Osteoblast (primary cell): ENCODE data around the gene VTI1A. TPM values are rescaled to one million over a fixed set of nuclear protein-coding genes. Genes with fewer than 3 reads are reported as not detected.

Experiments used
- DNase-seq: peaks from one replicate; pipeline ENCODE4 v3.0.0; 2011; ENCODE audit warnings: low spot score, mixed read lengths; ENCODE audit not compliant: insufficient read length; ENCODE audit errors: missing footprints
- H2AFZ ChIP-seq: 2 replicates; pipeline ENCODE4 v1.6.0; 2011; ENCODE audit warnings: mild to moderate bottlenecking, low read length
- H3K27ac ChIP-seq: 2 replicates; pipeline ENCODE4 v1.5.1; 2011; ENCODE audit warnings: mild to moderate bottlenecking, low read depth, low read length, moderate library complexity
- H3K27me3 ChIP-seq: 2 replicates; pipeline ENCODE4 v1.6.0; 2012; ENCODE audit warnings: mild to moderate bottlenecking, control low read depth, inconsistent platforms, low read length, moderate library complexity; ENCODE audit not compliant: insufficient read depth
- H3K36me3 ChIP-seq: 2 replicates; pipeline ENCODE4 v1.5.1; 2011; ENCODE audit warnings: mild to moderate bottlenecking, low read length, control low read depth, moderate library complexity; ENCODE audit not compliant: insufficient read depth
- H3K4me1 ChIP-seq: 2 replicates; pipeline ENCODE4 v1.5.1; 2011; ENCODE audit warnings: mild to moderate bottlenecking, low read length, control low read depth, moderate library complexity; ENCODE audit not compliant: insufficient read depth
- H3K4me2 ChIP-seq: 2 replicates; pipeline ENCODE4 v1.6.0; 2011; ENCODE audit warnings: mild to moderate bottlenecking, low read length; ENCODE audit not compliant: insufficient read depth
- H3K4me3 ChIP-seq: fragments of 200-600 bp; sonication (generic); 3 replicates; pipeline ENCODE4 v1.5.1; 2012; ENCODE audit warnings: mild to moderate bottlenecking, low read length, inconsistent platforms; ENCODE audit not compliant: insufficient read depth
- H3K79me2 ChIP-seq: 2 replicates; pipeline ENCODE4 v1.6.0; 2012; ENCODE audit warnings: mild to moderate bottlenecking, low read length, control low read depth, inconsistent platforms; ENCODE audit not compliant: insufficient read depth
- H3K9me3 ChIP-seq: 2 replicates; pipeline ENCODE4 v1.5.1; 2011; ENCODE audit warnings: low read depth, low read length, control low read depth
- H4K20me1 ChIP-seq: 2 replicates; pipeline ENCODE4 v1.6.0; 2012; ENCODE audit warnings: mild to moderate bottlenecking, low read length, control low read depth; ENCODE audit not compliant: insufficient read depth
- CTCF ChIP-seq: IDR thresholded peaks from 2 replicates; pipeline ENCODE4 v1.5.1; 2011; ENCODE audit warnings: mild to moderate bottlenecking, low read depth, low read length, moderate library complexity; ENCODE audit errors: extremely low read depth
- total RNA-seq: library from RNA; depleted of rRNA; stranded (reverse); fragments of >200 nt; gene quantifications from 2 replicates; pipeline ENCODE4 v1.2.3, GENCODE V29; 2012

Gene VTI1A
- total RNA-seq, 1 donor = 34.7 TPM

GRCh38 chr10:112792487-112793201, 345.6 kb downstream of the VTI1A start:
- H3K27me3 ChIP-seq = no peaks in the 10 kb centered on the region
- H3K4me3 ChIP-seq = peak overlapping the region; percentile 17
- H3K27ac ChIP-seq = no peak overlapping the region
- peak overlapping the region; percentile 76 for H3K4me2 ChIP-seq
- no peak for DNase-seq
- H3K79me2 ChIP-seq = no peaks in the 10 kb centered on the region
- no peaks in the 10 kb centered on the region for H4K20me1 ChIP-seq
- H2AFZ ChIP-seq = peak overlapping the region; percentile 1
- TF ChIP-seq CTCF = no peak
- H3K4me1 ChIP-seq = peaks cover 12% of the 10 kb centered on the region
- no peaks in the 10 kb centered on the region for H3K9me3 ChIP-seq
- H3K36me3 ChIP-seq = no peaks in the 10 kb centered on the region

GRCh38 chr10:112793202-112793921, 346.3 kb downstream of the VTI1A start:
- H2AFZ ChIP-seq = peak overlapping the region; percentile 1
- no peaks in the 10 kb centered on the region for H3K36me3 ChIP-seq
- no peak for DNase-seq
- H3K9me3 ChIP-seq = no peaks in the 10 kb centered on the region
- H3K79me2 ChIP-seq = no peaks in the 10 kb centered on the region
- no peak for TF ChIP-seq CTCF
- H3K27me3 ChIP-seq = no peaks in the 10 kb centered on the region
- H3K4me1 ChIP-seq = peaks cover 12% of the 10 kb centered on the region
- H3K4me3 ChIP-seq = peak overlapping the region; percentile 17
- peak overlapping the region; percentile 76 for H3K4me2 ChIP-seq
- H4K20me1 ChIP-seq = no peaks in the 10 kb centered on the region
- no peak overlapping the region for H3K27ac ChIP-seq

GRCh38 chr10:112794201-112794600, 347.2 kb downstream of the VTI1A start:
- Histone ChIP-seq H3K79me2 (no peaks in the 10 kb centered on the region), H3K27me3 (no peaks in the 10 kb centered on the region), H3K4me3 (no peak overlapping the region), H3K9me3 (no peaks in the 10 kb centered on the region), H3K36me3 (no peaks in the 10 kb centered on the region), H4K20me1 (peaks cover 2% of the 10 kb centered on the region), H3K4me2 (no peak overlapping the region), H2AFZ (no peak overlapping the region), H3K4me1 (peaks cover 12% of the 10 kb centered on the region), H3K27ac (no peak overlapping the region)
- TF ChIP-seq CTCF = no peak
- DNase-seq = no peak

GRCh38 chr10:112795067-112795466, 348.1 kb downstream of the VTI1A start:
- peaks cover 12% of the 10 kb centered on the region for H3K4me1 ChIP-seq
- TF ChIP-seq CTCF = no peak

More at GRCh38 chr10:112795067-112795466, 348.1 kb downstream of the VTI1A start:
- Histone ChIP-seq H2AFZ (no peak overlapping the region), H4K20me1 (peaks cover 2% of the 10 kb centered on the region), H3K9me3 (no peaks in the 10 kb centered on the region), H3K4me2 (no peak overlapping the region), H3K27me3 (no peaks in the 10 kb centered on the region), H3K79me2 (no peaks in the 10 kb centered on the region), H3K4me3 (no peak overlapping the region), H3K36me3 (no peaks in the 10 kb centered on the region), H3K27ac (no peak overlapping the region)
- DNase-seq = no peak
